Iris pigment epithelial cell (primary cell): Measurements from ENCODE around the gene CMTM7.

Experiments used
- DNase-seq: peaks from one replicate; pipeline ENCODE4 v3.0.0-alpha.2; 2011; ENCODE audit warnings: low read depth

CMTM7 gene, protein sequence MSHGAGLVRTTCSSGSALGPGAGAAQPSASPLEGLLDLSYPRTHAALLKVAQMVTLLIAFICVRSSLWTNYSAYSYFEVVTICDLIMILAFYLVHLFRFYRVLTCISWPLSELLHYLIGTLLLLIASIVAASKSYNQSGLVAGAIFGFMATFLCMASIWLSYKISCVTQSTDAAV

DNA sequence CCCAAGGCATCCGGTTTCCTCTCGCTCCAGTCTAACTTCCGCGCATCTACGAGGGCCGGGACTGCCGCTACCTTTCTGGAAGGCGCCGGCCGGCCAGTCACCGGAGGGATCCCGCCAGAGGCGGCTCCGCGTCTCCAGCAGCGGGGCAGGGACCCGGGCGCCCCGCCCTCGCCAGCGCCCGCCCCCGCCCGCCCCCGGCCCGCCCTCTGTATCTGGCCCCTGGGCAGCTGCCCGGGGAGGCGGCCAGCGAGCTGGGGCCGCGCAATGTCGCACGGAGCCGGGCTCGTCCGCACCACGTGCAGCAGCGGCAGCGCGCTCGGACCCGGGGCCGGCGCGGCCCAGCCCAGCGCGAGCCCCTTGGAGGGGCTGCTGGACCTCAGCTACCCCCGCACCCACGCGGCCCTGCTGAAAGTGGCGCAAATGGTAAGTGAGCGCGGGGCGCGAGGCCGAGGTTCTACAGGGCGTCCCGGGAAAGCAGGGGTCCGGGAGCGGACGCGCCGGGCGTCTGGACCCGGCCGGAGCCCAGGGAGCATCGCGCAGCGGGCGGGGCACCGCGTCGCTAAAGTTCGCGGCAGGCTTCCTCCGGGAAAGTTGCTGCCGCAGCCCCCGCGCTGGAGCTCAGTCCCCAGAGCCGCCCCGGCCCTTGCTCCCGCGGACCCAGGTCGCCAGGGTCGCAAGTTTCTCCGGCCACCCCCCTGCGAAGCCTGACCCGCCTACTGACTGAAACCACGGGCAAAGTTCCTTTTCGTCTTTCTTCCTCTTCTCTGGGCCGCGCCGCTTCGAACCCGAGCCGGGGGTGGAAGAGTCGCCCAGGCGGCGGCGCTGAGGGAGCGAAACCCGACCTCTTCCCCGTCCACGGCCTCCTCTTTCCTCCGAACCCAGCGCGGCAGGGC is at the start of gene CMTM7:
Gene CMTM7, plus strand, starts transcription at position 211 of the 893 bp plus-strand sequence. Its CDS starts 54 bp downstream, at position 265.
- peak; percentile 48 for DNase-seq

DNA sequence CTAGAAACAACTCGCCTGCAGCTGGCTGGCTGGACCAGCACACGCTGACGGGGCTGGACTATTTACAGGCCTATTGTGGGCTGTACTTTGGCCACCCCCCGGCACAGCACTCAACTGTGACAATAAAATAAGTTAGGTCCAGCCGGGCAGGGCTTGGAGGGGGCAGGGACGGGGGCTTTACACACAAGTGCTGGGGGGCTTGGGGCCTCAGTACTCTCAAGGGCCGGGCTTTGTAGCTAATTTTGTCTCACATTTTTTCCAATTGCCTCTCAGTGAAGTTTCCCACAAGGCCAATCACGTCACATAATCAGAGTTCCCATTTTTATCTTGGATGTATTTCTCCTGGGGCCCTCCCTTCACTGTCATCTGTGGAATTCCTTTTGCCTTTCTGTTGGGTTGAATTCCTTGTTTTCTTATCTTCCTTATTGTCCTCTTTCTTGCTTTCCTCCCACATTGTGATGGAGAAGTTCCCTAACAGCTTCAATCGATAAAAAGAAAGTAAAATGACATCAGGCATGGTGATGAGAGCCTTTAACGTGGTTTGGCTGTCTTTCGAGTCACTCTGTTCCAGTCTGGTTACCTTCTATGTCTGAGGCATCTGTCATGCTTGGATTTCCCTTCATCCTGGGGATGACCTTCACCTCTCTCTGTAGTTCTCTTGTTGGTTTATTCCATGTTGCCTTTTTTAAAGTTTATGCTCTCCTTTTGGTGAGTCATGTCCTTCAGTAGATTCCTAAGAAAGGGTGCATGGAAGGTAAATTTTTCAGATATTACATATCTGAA is 44.1 kb upstream of the CMTM7 start:
- no peak for DNase-seq

- DNase-seq: no peak
Measured at GRCh38 chr3:32349184-32349583, 42.5 kb upstream of the CMTM7 start.

DNA sequence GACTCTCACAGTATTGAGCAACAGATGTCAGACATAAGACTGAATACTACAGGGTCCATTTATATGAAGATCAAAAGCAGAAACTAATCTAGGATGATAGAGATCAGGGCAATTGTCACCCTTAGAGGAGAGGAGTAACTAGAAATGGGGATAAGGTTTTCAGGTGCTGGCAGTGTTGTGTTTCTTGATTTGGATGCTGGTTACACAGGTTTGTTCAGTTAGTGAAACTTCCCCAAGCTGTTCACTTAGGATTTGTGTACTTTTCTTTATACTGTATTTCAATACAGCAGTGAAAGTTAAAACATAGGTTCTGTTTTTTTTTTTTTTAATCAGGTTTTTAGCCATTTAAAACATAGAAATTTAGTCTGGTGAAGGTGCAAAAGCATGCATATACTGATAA is 39.1 kb upstream of the CMTM7 start:
- no peak for DNase-seq

GRCh38 chr3:32353351-32353750 is 38.3 kb upstream of the CMTM7 start:
- DNase-seq: no peak

DNA sequence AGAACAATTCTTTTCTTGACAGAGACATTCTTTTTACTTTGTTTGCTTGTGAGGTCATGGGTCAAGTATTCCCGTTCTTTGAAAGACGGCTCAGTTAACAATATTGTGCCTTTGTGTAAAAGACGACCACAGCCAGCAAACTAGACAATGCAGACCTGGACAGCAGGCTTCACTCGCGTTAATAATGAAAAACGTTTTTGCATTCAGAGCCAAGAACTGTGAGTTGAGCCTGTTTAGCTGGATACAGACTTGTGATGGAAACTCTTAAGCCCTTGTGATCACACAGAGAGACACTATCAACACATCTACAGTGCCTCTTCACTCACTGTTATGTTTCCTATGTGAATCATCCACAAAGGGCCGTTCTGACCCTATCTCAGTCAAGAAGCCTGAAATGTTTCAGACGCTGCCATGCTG is 37.3 kb upstream of the CMTM7 start:
- DNase-seq: peak; percentile 77

DNA sequence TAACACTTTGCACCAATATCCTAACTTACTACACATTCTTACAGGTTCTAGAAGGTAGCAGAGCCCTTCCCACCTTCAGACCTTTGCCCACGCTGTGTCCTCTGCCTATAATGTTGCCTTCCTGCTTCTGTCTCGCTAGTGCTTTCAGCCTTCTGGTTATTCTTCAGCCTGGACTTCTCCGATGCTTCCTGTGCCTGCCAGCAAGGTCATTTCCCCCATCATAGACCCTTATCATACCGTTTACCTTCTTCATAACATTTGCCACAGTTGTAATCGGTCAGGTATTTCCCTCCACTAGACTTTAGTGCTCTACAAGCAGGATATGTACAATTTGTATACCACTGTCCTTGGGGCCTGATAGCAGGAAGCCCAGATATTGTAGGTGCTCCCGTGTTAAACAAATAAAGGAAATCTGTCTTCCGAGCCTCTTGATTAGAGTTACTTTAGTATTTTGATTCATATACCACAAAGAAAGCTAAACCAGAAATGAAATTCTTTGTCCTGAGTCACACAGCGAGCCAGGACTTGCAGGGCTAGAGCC is 35.8 kb upstream of the CMTM7 start:
- DNase-seq: no peak

DNA sequence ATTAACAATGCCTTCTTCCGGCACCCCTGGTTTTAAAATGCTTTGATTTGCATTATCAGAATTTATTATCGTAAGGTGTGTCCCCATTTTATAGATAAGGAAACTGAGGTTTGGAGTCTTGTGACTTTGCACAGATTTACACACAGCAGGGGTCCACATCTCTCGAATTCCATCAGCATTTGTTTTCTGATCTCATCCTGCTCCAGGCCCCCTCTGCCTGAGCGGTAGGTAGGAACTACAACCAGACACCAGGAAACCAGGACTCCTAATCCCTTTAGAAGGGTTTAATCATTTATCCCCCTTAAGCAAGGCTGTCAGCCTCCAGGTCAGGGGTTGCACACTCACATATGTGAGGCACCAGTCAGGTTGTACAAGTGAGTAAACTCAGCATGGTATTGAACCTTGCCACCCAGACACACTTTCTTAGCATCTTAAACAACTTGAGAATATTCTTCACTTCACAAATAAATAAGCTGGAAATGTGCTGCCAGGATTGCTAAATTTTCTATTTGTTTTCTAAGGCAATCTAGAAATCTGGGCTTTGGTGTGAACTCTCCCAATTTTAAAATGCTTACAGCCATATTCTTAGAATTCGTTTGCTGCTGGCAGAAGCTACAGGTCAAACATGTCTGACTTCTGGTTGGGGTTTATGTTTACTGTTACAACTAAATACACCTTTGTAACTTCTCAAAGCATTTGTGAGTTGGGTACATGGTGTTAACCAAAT is 31.7 kb upstream of the CMTM7 start:
- no peak for DNase-seq

GRCh38 chr3:32360493-32360827 is 31.2 kb upstream of the CMTM7 start:
- DNase-seq: no peak

DNA sequence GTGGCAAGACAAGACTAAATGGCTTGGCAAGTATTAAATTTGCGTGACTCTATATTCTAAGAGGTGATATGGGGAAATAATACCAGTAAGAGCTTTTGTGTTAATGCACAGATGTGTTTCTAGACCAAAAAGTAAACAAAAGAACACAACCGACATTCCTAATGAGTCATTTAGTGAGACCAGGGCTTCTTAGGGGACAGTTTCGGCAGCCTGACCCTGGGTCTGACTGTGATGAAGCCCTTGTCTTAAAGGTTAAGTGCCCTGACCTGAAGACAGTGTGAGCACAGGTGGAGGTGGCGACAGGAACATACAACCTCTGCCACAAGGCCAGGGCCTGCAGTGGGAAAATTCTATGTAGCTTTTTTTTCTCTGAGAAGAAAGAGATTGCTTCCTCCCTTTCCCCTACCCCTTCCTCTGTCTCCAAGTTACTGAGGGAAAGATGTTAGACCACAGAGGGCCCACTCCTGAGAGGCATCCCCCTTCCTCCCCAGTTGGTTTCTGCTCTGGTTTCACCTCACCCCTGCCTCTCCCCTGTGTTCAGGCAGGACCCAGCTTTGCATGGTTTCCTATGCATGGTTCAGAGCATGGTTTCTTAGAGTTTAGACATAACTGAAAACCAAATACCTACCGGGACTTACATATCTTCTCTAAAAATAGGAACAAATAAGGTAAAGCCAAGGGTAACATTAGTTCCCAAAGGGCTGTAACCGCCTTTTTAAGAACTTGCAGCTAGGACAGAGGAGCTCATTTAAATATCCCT is 24.8 kb upstream of the CMTM7 start:
- DNase-seq: peak; percentile 46

GRCh38 chr3:32367442-32367841 is 24.2 kb upstream of the CMTM7 start:
- DNase-seq: no peak

- DNase-seq: no peak
Measured at GRCh38 chr3:32371461-32372212, 20.0 kb upstream of the CMTM7 start.

DNA sequence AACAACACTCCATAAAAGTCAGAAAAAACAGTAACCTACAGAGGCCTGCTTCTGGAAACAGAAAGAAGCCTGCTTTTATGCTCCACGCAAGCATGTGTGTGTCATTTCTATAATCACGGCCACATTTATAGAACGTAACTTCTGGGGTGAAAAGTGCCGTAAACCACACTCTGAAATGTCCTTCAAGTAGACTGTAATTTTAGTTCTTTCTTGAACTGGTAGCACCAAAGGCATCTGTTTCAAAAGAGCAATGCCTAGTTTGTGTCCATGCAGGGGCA is 19.5 kb upstream of the CMTM7 start:
- DNase-seq: no peak

- no peak for DNase-seq
Measured at GRCh38 chr3:32373276-32373675, 18.4 kb upstream of the CMTM7 start.

GRCh38 chr3:32373844-32374243 is 17.8 kb upstream of the CMTM7 start:
- DNase-seq: no peak

GRCh38 chr3:32374788-32375595 is 16.7 kb upstream of the CMTM7 start:
- peak; percentile 72 for DNase-seq

DNA sequence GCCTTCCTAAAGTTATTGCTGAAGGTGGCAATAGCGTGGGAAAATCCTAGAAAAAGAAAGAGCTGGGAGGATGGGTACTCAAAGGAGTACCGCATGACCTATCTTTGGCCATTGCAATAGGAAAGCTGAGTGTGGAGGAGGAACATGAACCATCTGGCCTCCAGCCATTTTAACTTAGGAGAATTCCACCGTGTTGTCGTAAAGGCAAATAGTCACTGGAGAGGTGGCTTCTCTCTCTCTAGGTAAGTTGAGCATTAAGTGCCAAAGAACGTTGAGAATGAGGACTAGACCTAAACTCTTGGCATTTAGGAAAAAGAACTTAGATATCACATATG is 16.1 kb upstream of the CMTM7 start:
- DNase-seq: no peak

GRCh38 chr3:32376115-32376514 is 15.5 kb upstream of the CMTM7 start:
- peak; percentile 48 for DNase-seq

GRCh38 chr3:32379831-32380500 is 11.7 kb upstream of the CMTM7 start:
- DNase-seq: no peak
